Chondrocyte (in vitro differentiated cells): Measurements from ENCODE around the gene TOB1. TPM values are rescaled to one million over a fixed set of nuclear protein-coding genes. Genes with fewer than 3 reads are reported as not detected.

Experiments
- DNase-seq: peaks from one replicate; pipeline ENCODE4 v3.0.0; 2021; ENCODE audit warnings: mixed read lengths, low spot score
- H3K27ac Mint-ChIP-seq: one replicate; pipeline ENCODE4 v1.8.0; 2021; ENCODE audit warnings: mild to moderate bottlenecking, moderate library complexity, mixed read lengths; ENCODE audit not compliant: unreplicated experiment
- H3K27me3 Mint-ChIP-seq: 2 replicates; pipeline ENCODE4 v1.8.0; 2021; ENCODE audit warnings: low read depth, mixed read lengths
- H3K36me3 Mint-ChIP-seq: 2 replicates; pipeline ENCODE4 v1.8.0; 2021; ENCODE audit warnings: low read depth, mixed read lengths
- H3K4me1 Mint-ChIP-seq: 2 replicates; pipeline ENCODE4 v1.8.0; 2021; ENCODE audit warnings: low read depth, mild to moderate bottlenecking, mixed read lengths
- H3K4me3 Mint-ChIP-seq: one replicate; pipeline ENCODE4 v1.8.0; 2021; ENCODE audit warnings: mild to moderate bottlenecking, moderate library complexity, mixed read lengths; ENCODE audit not compliant: unreplicated experiment
- H3K9me3 Mint-ChIP-seq: 2 replicates; pipeline ENCODE4 v1.8.0; 2021; ENCODE audit warnings: low read depth, mixed read lengths
- long read RNA-seq: library from polyadenylated mRNA; stranded (forward); transcript quantifications from one replicate; pipeline ENCODE4 v2.0.0, GENCODE V29; 2021
- total RNA-seq: library from RNA; stranded (reverse); gene quantifications from 3 replicates; pipeline ENCODE4 v1.2.1, GENCODE V29; 2021
- TF ChIP-seq, protein P1 (sequence below): fragments of 200-600 bp; sonication (generic); IDR thresholded peaks from 2 replicates; pipeline ENCODE4 v1.5.0; 2021; ENCODE audit warnings: antibody characterized with exemption, mild to moderate bottlenecking, moderate library complexity

Gene TOB1, protein sequence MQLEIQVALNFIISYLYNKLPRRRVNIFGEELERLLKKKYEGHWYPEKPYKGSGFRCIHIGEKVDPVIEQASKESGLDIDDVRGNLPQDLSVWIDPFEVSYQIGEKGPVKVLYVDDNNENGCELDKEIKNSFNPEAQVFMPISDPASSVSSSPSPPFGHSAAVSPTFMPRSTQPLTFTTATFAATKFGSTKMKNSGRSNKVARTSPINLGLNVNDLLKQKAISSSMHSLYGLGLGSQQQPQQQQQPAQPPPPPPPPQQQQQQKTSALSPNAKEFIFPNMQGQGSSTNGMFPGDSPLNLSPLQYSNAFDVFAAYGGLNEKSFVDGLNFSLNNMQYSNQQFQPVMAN
- total RNA-seq, result 29.6 to 44.8 TPM (median 36.6 TPM) in 3 replicates
- long read RNA-seq, partial matches to known transcripts, result 0 of 5 reads
- long read RNA-seq, other reads (novel, unspliced or antisense), result 1 of 5 reads

DNA sequence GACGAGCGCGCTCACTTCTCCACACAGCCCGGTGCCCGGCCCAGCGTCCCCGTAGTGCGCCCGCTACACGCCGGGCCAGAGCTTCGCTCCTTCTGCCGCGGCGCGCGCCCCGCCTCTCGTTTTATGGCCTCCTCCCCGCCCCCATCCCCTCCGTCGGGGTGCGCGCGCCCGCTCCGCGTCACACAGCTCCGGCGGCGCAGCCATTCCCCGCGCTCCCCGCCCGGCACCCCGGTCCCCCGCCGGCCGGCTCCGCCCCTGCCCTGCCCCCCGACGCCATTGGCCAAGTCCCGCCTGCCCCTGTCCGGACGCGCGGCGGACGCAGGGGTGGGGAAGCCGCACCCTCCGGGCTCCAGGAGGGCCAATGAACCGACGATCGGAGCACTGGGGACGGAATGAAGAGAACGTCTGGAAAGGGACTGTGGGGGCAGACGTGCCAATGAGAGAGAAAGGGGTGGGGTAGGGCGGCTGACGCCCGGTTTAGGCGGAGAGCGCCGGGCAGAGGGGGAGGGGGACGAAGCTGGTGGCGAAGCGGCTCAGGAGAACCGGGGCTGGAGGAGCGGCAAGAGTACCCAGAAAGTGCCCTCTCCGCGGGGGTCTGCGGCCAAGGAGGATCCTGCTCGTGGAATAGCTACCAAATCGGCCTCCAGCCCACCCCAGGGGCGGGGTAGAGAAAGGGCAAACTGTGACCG, at the start of gene TOB1:
TSS of gene TOB1 (minus strand) at position 94 of the 689 bp plus-strand sequence. CDS start 2,337 bp downstream, outside the sequence.
- TF ChIP-seq, protein P1, sequence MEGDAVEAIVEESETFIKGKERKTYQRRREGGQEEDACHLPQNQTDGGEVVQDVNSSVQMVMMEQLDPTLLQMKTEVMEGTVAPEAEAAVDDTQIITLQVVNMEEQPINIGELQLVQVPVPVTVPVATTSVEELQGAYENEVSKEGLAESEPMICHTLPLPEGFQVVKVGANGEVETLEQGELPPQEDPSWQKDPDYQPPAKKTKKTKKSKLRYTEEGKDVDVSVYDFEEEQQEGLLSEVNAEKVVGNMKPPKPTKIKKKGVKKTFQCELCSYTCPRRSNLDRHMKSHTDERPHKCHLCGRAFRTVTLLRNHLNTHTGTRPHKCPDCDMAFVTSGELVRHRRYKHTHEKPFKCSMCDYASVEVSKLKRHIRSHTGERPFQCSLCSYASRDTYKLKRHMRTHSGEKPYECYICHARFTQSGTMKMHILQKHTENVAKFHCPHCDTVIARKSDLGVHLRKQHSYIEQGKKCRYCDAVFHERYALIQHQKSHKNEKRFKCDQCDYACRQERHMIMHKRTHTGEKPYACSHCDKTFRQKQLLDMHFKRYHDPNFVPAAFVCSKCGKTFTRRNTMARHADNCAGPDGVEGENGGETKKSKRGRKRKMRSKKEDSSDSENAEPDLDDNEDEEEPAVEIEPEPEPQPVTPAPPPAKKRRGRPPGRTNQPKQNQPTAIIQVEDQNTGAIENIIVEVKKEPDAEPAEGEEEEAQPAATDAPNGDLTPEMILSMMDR, result no peak
- Mint-ChIP-seq H3K36me3 (peaks cover 14% of the 10 kb centered on the region), H3K4me1 (peaks cover 41% of the 10 kb centered on the region), H3K27ac (peak within 1 kb of the TSS; percentile 98), H3K4me3 (peak within 1 kb of the TSS; percentile 97), H3K9me3 (no peaks in the 10 kb centered on the region), H3K27me3 (no peaks in the 10 kb centered on the region)
- peak; percentile 99 for DNase-seq

DNA sequence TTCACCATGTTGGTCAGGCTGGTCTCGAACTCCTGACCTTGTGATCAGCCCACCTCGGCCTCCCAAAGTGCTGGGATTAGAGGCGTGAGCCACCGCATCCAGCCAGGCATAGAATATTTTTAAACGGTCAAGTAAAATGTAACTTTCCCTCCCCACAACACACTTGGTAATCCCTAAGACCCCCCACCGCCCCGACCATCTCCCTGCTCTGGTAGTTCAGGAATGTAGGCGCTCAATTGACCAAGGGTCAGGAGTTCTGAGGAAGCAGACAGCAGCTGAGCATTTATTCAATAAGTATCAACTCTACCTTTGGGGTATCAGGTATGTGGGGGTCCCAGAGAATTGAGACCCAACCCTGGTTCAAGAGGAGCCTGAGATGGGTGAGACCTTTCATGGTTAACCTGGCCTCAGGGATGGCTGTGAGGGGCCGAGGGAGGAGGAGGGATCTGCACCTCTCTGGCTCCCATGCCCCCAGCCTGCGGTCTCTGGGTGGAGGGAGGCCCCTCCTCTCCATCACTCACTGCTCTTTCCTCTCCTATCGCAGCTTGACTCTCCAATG, 48.4 kb upstream of the TOB1 start:
- no peak overlapping the region for H3K27ac Mint-ChIP-seq

DNA sequence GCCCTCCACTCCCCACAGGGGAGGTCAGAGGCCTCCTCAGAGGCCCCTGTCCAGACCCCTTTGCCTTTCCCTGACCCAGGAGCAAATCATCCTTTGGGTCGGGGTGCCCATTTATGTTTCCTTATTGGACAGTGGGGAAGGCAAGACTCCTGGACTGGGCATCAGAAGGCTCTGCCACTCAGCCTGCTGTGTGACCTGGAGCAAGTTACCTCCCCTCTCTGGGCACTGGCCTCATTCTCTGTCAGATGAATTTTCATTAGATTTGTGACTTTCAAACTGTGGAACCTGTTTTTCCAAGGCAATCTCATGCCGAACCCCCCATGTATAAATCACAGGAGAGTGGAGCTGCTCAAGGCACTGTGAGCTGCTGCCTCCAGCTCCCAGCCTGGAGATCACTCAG, 47.0 kb upstream of the TOB1 start:
- H3K4me3 Mint-ChIP-seq, result no peak overlapping the region
- peaks cover 3% of the 10 kb centered on the region for H3K27me3 Mint-ChIP-seq
- no peaks in the 10 kb centered on the region for H3K36me3 Mint-ChIP-seq
- H3K4me1 Mint-ChIP-seq, result peaks cover 8% of the 10 kb centered on the region
- no peaks in the 10 kb centered on the region for H3K9me3 Mint-ChIP-seq
- no peak for DNase-seq
- no peak overlapping the region for H3K27ac Mint-ChIP-seq
- TF ChIP-seq, protein P1, result no peak

More for the DNA sequence above, 48.4 kb upstream of the TOB1 start:
- TF ChIP-seq, protein P1, result no peak
- H3K4me1 Mint-ChIP-seq, result peaks cover 9% of the 10 kb centered on the region
- no peak overlapping the region for H3K4me3 Mint-ChIP-seq
- no peaks in the 10 kb centered on the region for H3K36me3 Mint-ChIP-seq
- H3K9me3 Mint-ChIP-seq, result no peaks in the 10 kb centered on the region
- peaks cover 2% of the 10 kb centered on the region for H3K27me3 Mint-ChIP-seq
- DNase-seq, result no peak

DNA sequence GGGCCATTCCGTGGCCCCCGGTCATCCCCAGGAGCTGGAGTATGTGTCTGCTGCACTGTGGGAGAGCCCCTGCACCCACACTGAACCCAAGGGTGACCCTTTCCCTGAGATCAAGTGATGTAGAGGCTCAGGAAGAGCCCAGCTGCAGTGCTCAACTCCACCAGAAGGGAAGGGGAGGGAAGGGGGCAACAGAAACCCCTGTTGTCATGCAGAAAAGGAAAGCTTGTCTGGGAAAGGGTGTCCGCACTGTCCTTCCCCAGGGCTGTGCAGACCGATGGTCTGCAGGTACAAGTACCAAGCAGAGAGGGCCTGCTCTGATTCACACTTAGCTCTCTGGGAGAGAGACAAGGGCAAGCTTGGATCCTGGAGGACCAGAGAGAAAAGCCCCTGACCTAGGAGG, 45.7 kb upstream of the TOB1 start:
- no peak for DNase-seq
- H3K4me3 Mint-ChIP-seq, result no peak overlapping the region
- peaks cover 8% of the 10 kb centered on the region for H3K4me1 Mint-ChIP-seq
- H3K27ac Mint-ChIP-seq, result no peak overlapping the region
- TF ChIP-seq, protein P1, result no peak
- H3K9me3 Mint-ChIP-seq, result no peaks in the 10 kb centered on the region
- no peaks in the 10 kb centered on the region for H3K36me3 Mint-ChIP-seq
- H3K27me3 Mint-ChIP-seq, result peaks cover 3% of the 10 kb centered on the region

DNA sequence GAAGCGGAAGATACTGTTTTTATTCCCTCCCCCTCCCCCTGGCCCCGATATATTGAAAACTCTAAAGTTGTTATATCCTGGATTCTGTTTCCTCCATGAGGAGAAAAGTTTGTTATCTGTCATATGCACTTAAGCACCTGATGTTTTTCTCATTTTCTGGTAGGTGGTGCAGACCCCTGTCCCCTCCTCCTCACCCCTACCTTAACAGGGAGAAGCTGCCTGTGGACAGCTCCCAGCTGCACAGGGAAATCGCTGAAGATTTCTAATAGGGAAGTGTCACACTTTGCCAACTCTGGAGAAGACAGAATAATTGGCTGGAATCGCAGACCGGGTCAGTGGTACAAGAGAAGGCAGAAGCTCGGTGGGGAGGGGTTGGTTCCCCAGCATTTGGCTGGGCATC, 45.3 kb upstream of the TOB1 start:
- TF ChIP-seq, protein P1, result no peak
- no peak overlapping the region for H3K27ac Mint-ChIP-seq
- no peaks in the 10 kb centered on the region for H3K9me3 Mint-ChIP-seq
- H3K36me3 Mint-ChIP-seq, result no peaks in the 10 kb centered on the region
- H3K27me3 Mint-ChIP-seq, result peaks cover 3% of the 10 kb centered on the region
- DNase-seq, result no peak
- no peak overlapping the region for H3K4me3 Mint-ChIP-seq
- peaks cover 8% of the 10 kb centered on the region for H3K4me1 Mint-ChIP-seq
